HG03066 (cell line): ENCODE measurements around the gene NHLH2.

Experiments
- ATAC-seq: cut with Tn5 transposase; IDR thresholded peaks from one replicate; pipeline ENCODE4 v1.9.1; 2021; ENCODE audit warnings: low read depth; ENCODE audit not compliant: unreplicated experiment

The NHLH2 gene

DNA sequence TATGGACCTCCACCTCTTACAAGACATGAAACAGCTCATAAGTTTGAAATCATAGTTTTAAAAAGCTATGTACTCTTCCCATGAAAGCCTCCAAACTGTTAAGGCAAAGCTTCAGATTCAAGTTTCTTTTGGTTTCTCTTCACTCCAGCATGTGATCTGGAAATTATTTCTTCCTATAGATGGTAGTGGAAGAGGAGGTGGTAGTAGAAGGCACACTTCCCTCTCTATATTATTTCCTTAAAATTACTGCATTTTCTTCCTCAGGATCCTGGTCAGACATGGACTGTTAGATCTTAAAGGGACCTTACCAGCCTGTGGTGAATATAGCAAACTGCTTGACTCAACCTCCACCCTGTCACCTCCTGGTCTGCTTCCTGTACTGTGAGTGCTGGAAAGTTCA is 31.9 kb downstream of the NHLH2 start:
- ATAC-seq: no peak

DNA sequence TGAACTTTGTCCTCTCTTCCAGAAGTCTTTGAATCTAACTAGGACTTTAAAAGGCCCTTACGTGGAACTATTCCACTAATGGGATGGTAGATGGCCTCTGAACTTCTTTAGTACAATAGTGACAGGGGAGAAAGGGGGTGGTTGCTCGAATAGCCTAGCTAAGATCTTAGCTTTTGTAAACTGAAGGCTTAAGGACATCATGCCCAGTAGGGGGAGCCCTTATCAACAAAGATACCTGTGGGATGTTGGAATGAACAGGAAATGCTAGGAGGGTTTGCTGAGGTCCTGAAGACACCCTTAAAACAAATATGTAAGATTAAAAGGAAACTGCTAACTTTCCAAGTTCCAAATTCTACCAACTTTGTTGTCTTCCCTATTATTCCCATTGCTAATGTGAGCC is 33.2 kb downstream of the NHLH2 start:
- ATAC-seq: no peak

DNA sequence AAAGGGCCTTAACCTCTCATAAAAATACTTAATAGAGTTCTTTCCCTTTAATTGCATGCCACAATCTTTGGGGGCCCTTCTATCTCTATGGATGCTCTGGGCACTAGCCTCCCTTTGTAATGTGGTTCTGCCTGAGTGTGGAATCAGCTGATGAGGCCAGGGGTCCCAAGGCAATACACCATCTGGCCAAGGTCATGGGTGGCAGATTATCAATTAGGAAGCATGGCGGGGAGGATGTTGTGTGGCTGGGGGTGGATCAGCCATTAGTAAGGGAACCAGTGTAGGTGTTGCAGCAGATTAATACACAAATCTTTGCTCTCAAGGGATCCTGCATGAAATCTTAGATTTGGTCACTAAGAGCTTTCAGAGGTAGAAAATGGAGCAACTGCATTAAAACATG is 35.3 kb downstream of the NHLH2 start:
- ATAC-seq: no peak

DNA sequence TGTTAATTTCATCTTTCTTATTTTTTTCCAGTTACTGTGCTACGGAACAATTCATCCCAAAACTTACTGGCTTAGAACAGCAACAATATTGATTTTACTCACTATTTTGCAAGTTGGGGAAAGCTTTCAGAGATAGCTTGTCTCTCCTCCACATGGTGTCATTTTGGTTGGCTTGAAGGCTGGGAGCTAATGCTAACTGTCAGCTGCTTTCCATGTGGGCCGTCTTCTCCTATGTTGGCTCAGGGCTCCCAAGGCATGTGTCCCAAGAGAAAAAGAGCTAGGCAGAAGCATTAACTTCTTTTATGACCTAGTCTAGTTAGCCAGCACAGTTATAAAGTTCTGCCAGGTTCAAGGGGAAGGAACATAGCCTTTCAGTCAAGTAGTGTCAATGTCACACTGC is 38.5 kb downstream of the NHLH2 start:
- ATAC-seq: no peak

DNA sequence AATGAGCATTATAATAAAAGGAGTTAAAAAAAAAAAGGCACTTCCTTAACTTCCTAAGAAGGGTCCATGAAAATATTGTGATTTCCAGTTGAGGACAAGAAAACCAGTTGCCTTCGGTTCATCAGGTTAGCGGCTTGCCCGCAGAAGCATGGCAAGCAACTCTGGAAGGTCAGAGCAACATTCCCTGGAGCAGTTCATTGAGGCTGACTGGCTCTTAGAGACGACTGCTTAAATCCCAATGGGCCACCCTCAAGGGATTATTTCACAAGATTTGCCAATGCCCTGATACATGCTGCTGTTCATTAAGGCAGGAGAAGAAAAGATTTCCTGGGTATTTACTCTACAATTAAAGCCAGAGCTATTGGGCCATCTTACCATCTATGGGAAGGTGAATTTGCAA is 43.4 kb downstream of the NHLH2 start:
- no peak for ATAC-seq

DNA sequence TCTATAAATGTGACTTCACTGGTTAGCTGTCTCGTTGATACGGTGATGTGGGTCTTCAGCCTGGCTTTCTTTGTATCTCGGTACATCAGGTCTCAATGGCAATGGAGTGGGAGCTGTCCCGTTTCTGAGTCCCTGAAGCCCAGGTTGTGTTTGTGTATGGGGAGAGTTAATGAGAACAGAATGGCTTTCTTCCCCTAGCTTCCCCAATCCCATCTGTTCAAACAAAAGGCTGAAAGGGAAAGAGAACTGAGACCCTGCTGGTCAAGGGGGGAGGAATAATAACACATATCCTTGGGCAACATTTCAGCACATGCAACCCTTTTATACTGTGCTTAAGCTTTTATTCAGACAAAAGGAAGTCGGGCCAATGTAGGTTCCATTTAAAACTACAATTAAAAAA is 44.0 kb downstream of the NHLH2 start:
- no peak for ATAC-seq

DNA sequence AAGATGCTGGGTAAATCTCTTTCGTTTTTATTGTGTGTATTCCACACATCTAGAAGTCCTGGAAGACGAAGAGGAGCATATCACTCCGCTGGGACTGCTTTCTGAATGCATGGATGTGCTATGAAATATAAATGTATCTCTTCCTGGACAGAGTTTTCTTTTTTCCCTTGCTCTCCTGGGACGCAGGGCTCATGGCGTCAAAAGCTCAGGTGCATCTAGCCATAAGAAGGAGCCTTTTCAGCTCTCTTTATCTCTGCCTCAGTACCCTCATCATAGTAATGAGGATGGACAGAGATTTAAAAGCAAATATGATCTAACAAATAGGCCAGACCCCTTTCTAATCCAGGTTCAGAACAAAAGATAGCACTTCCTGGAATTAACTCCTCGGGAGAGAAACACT is 44.9 kb downstream of the NHLH2 start:
- ATAC-seq: no peak

DNA sequence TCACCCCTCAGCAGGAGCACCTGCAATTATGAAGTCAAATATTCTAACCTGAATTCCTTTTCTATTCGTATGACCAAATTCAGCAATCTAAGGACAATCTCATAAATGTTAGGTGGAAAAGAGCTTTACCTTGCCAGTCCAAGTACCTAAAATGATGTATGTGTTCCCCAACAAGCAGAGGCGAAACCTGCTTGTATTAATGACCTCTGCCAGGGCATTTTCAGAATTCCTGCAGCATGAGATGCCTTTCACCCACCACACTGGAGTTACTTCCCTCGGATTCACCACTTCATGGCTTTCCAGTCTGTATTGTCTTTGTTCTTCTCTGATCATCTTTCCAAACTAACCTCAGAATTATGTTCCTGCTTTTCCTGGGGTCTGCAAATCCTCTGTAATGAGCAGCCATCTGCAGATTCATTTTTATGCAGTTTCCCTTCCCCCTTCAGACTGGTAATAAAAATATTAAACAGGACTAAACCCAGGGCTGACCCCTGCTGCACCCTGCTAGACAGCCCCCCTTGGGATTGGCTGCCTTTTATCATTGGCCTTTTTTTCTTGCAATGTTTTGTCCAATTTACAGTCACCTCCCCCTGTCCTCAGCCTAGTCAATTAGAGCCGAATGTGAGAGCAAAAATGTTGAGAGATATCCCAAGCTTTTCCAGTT is 45.8 kb downstream of the NHLH2 start:
- ATAC-seq: no peak

DNA sequence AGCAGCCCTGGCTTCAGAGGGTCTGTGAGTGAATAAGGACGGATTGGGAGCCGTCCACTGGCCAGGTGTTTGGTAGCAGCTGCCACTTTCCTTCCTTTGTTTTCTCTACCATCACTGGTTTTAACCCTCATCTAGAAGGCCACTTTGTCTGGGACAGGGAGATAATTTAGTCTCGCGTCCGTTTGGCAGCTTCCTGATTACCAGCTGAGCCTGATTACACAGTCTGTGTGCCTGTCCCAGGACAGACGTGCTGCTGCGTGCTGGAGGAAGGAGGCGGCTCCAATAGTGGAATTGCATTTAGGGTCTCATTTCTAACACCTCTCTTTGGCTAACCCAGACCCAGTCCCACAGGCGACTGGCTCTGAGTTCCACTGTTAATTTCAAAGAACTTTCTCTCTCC is 47.8 kb downstream of the NHLH2 start:
- no peak for ATAC-seq

DNA sequence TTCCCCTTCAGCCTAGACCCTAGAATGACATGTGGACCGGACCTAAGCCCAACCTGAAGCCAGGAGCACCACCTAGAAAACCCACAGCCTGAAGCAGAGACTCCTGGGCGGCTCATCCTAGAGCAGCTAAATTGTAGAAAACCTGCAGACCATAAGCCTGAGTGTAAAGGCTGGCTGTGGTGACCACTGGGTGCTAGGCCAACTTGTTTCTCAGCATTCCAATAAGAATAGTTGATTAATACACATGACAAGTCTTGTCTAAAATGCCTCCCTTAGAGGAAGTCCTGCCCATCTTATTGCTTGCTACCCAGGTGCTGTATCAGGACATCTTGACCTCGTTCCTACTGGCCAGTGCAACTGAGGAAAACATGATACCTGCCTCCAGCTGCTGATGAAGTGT is 49.1 kb downstream of the NHLH2 start:
- no peak for ATAC-seq

DNA sequence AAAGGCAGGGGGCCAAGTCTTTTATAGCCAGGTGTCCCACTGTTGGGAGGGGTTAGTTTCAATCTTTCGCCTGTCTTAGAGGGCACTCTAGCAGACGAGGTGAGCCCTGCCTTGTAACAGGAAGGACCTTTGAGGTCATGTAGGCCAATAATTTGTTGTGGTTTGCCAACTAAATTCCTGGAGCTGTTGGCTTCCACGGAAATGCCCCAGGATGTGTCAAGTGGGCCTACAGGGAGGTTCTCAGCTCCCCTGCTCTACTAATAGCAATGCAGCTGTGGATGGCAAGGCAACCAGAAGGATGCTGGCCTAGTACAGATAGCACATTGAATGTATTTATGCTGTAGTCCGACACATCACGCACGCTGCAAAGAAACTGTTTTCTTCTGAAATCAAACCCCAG is 50.1 kb downstream of the NHLH2 start:
- no peak for ATAC-seq

DNA sequence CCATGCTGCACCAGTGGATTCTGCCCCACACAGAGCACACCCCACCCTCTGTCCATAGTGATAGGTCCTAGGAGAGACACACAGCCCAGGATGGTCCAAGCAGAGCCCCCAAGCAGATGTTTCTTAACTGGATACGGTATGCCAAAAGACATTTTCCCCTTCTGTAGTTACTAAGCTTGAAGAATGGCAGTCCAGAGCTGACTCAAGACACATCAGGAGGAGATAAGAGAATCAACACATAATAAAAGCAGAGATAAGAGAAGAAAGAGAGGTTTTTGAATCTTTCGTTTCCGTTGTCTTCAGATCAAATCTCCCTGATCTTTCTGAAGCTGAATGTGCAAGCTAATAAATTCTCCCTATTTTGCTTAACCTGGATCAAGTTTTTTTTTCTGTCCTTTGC is 50.6 kb downstream of the NHLH2 start:
- ATAC-seq: no peak
